BJ (cell line): ENCODE measurements around the gene ERGIC1. TPM values are rescaled to one million over a fixed set of nuclear protein-coding genes. Genes with fewer than 3 reads are reported as not detected.

Experiments
- CTCF ChIA-PET: fragments of 350-600 bp; formaldehyde crosslinking; extraction: SDS; loops from one replicate; lab custom pipeline; 2021; ENCODE audit warnings: antibody characterized with exemption, inconsistent platforms; lab: Yijun Ruan, JAX
- POLR2A ChIA-PET: fragments of 300-600 bp; sonication (Branson Sonifier 250); formaldehyde crosslinking; extraction: SDS; loops from one replicate; lab custom pipeline; 2021; ENCODE audit warnings: antibody characterized with exemption; lab: Charles Lee
- DNase-seq: peaks from one replicate; pipeline ENCODE4 v3.0.0-alpha.2; 2011; ENCODE audit warnings: low read depth
- H3K27me3 ChIP-seq: 2 replicates; pipeline ENCODE4 v1.6.0; 2011; ENCODE audit warnings: low read length; ENCODE audit not compliant: control insufficient read depth, insufficient read depth
- H3K36me3 ChIP-seq: 2 replicates; pipeline ENCODE4 v1.5.1; 2011; ENCODE audit warnings: low read length; ENCODE audit not compliant: control insufficient read depth, insufficient read depth
- H3K4me3 ChIP-seq: 2 replicates; pipeline ENCODE4 v1.5.1; 2011; ENCODE audit warnings: low read depth, mild to moderate bottlenecking, control low read depth, low read length
- CTCF ChIP-seq: IDR thresholded peaks from 2 replicates; pipeline ENCODE4 v1.5.1; 2011; ENCODE audit warnings: low read depth, mild to moderate bottlenecking, control low read depth, inconsistent platforms, low read length, moderate library complexity; ENCODE audit not compliant: insufficient read depth
- polyA plus RNA-seq: library from polyadenylated mRNA; depleted of rRNA; stranded (reverse); fragments of >200 nt; gene quantifications from 2 replicates; pipeline ENCODE4 v1.2.3, GENCODE V29; 2011

Gene ERGIC1
- polyA plus RNA-seq, 1 experiment = 216 TPM

- POLR2A ChIA-PET = interaction anchor here (0.6 to 1.5 kb wide), 3 partner anchors 162 to 215 kb away, joined by 3 to 8 read pairs (median 7); partner anchors contain the start of gene DUSP1
- H3K4me3 ChIP-seq = no peak overlapping the region
- TF ChIP-seq CTCF = peak; percentile 95
- H3K36me3 ChIP-seq = peaks cover 4% of the 10 kb centered on the region
- H3K27me3 ChIP-seq = no peaks in the 10 kb centered on the region
- CTCF ChIA-PET = interaction anchor here (0.6 to 24.0 kb wide), 40 partner anchors 9 to 457 kb away, joined by 3 to 441 read pairs (median 6); partner anchors contain the start of gene DUSP1
- no peak for DNase-seq
Measured at GRCh38 chr5:172932313-172933017, 98.4 kb downstream of the ERGIC1 start.

- Histone ChIP-seq H3K4me3 (no peak overlapping the region), H3K36me3 (peaks cover 6% of the 10 kb centered on the region), H3K27me3 (no peaks in the 10 kb centered on the region)
- ChIA-PET CTCF (interaction anchor here (1.1 to 24.0 kb wide), 17 partner anchors 11 to 223 kb away, joined by 3 to 441 read pairs (median 7); partner anchors contain the start of genes DUSP1 and RPL26L1), POLR2A (no interaction called here)
- DNase-seq = no peak
- TF ChIP-seq CTCF = no peak
Measured at GRCh38 chr5:172933238-172933637, 99.2 kb downstream of the ERGIC1 start.

GRCh38 chr5:172935096-172935495 is 101.0 kb downstream of the ERGIC1 start:
- Histone ChIP-seq H3K27me3 (no peaks in the 10 kb centered on the region), H3K36me3 (peaks cover 11% of the 10 kb centered on the region), H3K4me3 (no peak overlapping the region)
- POLR2A ChIA-PET = no interaction called here
- CTCF ChIA-PET = interaction anchor here (0.7 to 24.0 kb wide), 2 partner anchors 13 to 225 kb away, joined by 3 to 441 read pairs; no protein-coding TSS in a partner anchor
- no peak for DNase-seq
- no peak for TF ChIP-seq CTCF

GRCh38 chr5:172936401-172936800 is 102.3 kb downstream of the ERGIC1 start:
- POLR2A ChIA-PET = no interaction called here
- DNase-seq = no peak
- Histone ChIP-seq H3K4me3 (no peak overlapping the region), H3K36me3 (peaks cover 15% of the 10 kb centered on the region), H3K27me3 (no peaks in the 10 kb centered on the region)
- CTCF ChIA-PET = interaction anchor here (0.6 to 24.0 kb wide), 4 partner anchors 9 to 226 kb away, joined by 3 to 441 read pairs (median 6); no protein-coding TSS in a partner anchor
- no peak for TF ChIP-seq CTCF

GRCh38 chr5:172939071-172939470 is 105.0 kb downstream of the ERGIC1 start:
- POLR2A ChIA-PET = interaction anchor here (0.5 to 0.7 kb wide), 3 partner anchors 16 to 170 kb away, joined by 3 to 9 read pairs (median 8); no protein-coding TSS in a partner anchor
- peak; percentile 55 for TF ChIP-seq CTCF
- no peak for DNase-seq
- Histone ChIP-seq H3K27me3 (no peaks in the 10 kb centered on the region), H3K4me3 (no peak overlapping the region), H3K36me3 (peaks cover 15% of the 10 kb centered on the region)
- CTCF ChIA-PET = interaction anchor here (0.6 to 24.0 kb wide), 8 partner anchors 9 to 229 kb away, joined by 3 to 441 read pairs (median 4); partner anchors contain the start of genes DUSP1 and RPL26L1
